GM12873 (cell line): ENCODE measurements around the gene TACC2.

ENCODE experiments used
- TF ChIP-seq, protein P1 (sequence below): IDR thresholded peaks from 2 replicates; pipeline ENCODE4 v1.5.1; 2012; ENCODE audit warnings: low read depth, mild to moderate bottlenecking, moderate library complexity, low read length, control low read depth; ENCODE audit not compliant: insufficient read depth; ENCODE audit errors: missing control alignments

Gene TACC2

DNA sequence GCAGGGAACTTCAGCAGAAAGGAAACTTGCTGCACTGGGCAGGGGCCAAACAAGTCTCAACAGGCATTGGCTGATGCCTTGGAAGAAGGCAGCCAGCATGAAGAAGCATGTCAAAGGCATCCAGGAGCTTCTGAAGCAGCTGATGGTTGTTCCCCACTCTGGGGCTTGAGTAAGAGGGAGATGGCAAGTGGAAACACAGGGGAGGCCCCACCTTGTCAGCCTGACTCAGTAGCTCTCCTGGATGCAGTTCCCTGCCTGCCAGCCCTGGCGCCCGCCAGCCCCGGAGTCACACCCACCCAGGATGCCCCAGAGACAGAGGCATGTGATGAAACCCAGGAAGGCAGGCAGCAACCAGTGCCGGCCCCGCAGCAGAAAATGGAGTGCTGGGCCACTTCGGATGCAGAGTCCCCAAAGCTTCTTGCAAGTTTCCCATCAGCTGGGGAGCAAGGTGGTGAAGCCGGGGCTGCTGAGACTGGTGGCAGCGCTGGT lies 96.5 kb downstream of the TACC2 start:
- TF ChIP-seq, protein P1, sequence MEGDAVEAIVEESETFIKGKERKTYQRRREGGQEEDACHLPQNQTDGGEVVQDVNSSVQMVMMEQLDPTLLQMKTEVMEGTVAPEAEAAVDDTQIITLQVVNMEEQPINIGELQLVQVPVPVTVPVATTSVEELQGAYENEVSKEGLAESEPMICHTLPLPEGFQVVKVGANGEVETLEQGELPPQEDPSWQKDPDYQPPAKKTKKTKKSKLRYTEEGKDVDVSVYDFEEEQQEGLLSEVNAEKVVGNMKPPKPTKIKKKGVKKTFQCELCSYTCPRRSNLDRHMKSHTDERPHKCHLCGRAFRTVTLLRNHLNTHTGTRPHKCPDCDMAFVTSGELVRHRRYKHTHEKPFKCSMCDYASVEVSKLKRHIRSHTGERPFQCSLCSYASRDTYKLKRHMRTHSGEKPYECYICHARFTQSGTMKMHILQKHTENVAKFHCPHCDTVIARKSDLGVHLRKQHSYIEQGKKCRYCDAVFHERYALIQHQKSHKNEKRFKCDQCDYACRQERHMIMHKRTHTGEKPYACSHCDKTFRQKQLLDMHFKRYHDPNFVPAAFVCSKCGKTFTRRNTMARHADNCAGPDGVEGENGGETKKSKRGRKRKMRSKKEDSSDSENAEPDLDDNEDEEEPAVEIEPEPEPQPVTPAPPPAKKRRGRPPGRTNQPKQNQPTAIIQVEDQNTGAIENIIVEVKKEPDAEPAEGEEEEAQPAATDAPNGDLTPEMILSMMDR: no peak

DNA sequence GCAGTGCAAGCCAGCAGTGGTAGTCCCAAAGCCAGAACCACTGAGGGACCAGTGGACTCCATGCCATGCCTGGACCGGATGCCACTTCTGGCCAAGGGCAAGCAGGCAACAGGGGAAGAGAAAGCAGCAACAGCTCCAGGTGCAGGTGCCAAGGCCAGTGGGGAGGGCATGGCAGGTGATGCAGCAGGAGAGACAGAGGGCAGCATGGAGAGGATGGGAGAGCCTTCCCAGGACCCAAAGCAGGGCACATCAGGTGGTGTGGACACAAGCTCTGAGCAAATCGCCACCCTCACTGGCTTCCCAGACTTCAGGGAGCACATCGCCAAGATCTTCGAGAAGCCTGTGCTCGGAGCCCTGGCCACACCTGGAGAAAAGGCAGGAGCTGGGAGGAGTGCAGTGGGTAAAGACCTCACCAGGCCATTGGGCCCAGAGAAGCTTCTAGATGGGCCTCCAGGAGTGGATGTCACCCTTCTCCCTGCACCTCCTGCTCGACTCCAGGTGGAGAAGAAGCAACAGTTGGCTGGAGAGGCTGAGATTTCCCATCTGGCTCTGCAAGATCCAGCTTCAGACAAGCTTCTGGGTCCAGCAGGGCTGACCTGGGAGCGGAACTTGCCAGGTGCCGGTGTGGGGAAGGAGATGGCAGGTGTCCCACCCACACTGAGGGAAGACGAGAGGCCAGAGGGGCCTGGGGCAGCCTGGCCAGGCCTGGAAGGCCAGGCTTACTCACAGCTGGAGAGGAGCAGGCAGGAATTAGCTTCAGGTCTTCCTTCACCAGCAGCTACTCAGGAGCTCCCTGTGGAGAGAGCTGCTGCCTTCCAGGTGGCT lies 97.7 kb downstream of the TACC2 start:
- TF ChIP-seq, protein P1: no peak

DNA sequence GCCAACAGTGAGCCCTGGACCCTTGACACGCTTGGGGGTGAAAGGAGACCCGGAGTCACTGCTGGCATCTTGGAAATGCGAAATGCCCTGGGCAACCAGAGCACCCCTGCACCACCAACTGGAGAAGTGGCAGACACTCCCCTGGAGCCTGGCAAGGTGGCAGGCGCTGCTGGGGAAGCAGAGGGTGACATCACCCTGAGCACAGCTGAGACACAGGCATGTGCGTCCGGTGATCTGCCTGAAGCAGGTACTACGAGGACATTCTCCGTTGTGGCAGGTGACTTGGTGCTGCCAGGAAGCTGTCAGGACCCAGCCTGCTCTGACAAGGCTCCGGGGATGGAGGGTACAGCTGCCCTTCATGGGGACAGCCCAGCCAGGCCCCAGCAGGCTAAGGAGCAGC lies 98.5 kb downstream of the TACC2 start:
- TF ChIP-seq, protein P1: no peak

DNA sequence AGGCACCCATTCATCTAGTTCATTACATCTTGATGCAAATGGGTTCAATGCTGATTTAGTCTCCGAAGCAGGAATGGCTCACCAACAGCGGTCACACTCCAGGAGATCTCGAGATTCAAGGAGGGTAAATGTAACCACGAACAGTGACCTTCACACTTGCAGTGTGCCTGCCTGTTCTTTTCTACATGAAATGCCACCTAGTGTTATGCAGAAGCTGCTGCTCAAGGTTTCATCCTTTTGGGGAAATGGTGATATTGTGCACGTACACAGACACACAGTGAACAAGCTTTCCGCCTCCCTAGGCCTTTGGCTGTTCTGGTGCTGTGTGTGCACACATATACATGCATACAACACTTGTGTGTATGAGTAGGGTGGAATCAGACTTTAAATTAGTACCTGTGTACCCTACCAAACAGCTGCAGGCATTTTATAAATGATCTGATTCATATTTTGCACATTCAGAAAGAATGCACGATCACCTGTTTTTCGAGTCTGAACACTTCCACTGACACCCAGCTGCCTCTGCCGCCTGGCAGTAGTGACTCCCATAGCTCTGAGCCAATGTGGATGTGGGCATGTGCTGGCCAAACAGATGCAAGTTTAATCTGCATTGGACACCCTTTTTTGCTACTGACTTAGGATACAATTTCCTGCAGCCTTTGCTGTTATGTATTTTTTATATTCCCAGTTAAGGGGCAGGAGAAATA lies 100.5 kb downstream of the TACC2 start:
- TF ChIP-seq, protein P1: no peak

DNA sequence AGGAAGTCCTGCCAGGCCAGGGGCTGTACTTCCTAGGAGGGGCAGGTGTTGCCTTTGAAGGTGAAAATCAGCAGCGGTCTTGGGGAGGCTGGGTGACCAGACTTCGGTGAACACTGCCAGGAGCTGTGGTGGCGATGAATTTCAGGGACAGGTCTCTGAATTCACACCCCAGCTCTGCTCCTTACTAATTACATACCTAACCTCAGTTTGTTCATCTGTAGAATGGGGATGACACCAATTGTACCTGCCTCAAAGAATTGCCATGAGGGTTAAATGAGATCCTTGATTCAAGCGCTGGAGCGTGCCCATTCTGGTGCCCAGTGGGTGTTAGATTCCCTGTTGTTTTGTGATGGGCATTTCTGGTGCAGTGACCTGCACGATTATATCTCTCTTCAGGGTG lies 102.8 kb downstream of the TACC2 start:
- TF ChIP-seq, protein P1: no peak

DNA sequence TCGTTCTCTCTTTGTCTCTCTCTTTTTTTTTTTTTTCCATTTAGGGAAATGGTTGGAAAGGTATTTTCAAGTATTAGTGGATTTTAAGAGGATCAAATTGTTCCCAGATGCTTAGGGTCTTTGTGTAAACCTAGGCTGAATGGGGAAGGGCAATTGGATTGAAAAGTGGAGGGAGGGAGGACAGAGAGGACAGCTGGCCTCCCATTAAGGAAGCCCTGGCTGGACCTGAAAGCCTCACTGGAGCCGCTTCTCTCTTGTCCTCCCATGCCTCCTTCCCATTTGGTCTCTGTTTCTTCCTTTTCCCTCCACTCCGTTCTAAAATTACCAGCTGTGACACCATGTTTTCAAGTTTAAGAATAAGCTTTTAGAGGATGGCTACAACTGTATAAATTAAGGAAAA lies 104.1 kb downstream of the TACC2 start:
- TF ChIP-seq, protein P1: no peak

DNA sequence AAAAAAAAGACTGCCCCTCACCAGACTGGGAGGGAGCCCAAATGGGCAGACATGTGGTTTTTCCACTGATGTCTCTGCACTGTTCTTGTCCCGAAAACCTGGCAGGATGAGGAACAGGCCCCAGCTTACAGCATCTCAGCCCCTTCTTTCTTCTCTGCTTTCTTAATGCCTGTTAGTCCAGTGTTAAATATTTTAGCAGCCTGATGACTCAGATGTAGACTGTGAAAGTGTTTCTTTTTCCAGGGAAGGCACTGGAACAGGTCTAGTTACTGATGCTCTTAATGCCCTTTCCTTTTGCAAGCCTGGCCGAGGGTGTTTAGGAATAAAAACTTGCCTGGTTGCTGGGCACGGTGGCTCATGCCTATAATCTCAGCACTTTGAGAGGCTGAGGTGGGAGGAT lies 107.7 kb downstream of the TACC2 start:
- TF ChIP-seq, protein P1: no peak
